ENCODE results near the gene RAD51C.
A peak's percentile ranks its signal among the peaks of the same experiment; 100 is the strongest.
"Not testable (repeated sequence)": the region's sequence is repeated elsewhere in the genome, so short reads cannot be mapped to it uniquely, and the experiment has no call there.

RAD51C gene

DNA sequence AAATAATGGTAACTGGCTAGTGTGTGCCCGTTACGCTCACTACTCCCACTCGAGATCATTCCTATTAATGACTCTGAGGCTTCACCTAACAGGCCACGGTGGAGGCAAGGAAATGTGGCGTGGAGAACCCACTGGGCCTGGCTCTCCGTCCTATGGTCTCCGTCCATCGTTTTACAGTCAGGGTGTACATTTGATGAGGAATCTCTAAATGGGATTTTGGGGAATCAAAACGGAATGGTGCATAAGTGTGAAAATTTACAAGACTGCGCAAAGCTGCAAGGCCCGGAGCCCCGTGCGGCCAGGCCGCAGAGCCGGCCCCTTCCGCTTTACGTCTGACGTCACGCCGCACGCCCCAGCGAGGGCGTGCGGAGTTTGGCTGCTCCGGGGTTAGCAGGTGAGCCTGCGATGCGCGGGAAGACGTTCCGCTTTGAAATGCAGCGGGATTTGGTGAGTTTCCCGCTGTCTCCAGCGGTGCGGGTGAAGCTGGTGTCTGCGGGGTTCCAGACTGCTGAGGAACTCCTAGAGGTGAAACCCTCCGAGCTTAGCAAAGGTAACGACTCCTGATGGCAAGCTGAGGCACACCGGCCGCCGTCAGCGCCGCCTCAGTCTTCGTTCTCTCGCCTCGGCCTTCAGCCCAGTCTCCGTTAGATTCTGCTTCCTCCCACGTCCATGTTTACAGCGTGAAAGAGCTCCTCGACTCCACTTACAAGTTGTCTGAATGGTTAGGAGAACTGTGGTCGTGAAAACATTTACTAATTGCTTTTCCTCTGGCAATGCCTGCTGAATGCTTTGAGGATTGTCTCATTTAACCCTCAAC lies at the start of gene RAD51C:
Gene RAD51C, plus strand, starts transcription at position 364 of the 817 bp plus-strand sequence. Its CDS starts 42 bp downstream, at position 406.
- H3K36me3 ChIP-seq (ENCODE audit: control insufficient read depth, insufficient read depth, low read length): no peaks in the 10 kb centered on the region
- H3K79me2 ChIP-seq: no peaks in the 10 kb centered on the region
- H3K4me2 ChIP-seq (ENCODE audit: low read length): peak within 1 kb of the TSS; percentile 61
- H3K4me1 ChIP-seq: no peaks in the 10 kb centered on the region
- H2AFZ ChIP-seq: peak within 1 kb of the TSS; percentile 98
- H3K27ac ChIP-seq: peak within 1 kb of the TSS; percentile 73
- peak within 1 kb of the TSS; percentile 67 for H3K4me3 ChIP-seq (ENCODE audit: low read depth, low read length)
- H3K9ac ChIP-seq: no peak within 1 kb of the TSS
- no peaks in the 10 kb centered on the region for H3K9me3 ChIP-seq (ENCODE audit: control insufficient read depth, low read length)
- TF ChIP-seq, protein P1, sequence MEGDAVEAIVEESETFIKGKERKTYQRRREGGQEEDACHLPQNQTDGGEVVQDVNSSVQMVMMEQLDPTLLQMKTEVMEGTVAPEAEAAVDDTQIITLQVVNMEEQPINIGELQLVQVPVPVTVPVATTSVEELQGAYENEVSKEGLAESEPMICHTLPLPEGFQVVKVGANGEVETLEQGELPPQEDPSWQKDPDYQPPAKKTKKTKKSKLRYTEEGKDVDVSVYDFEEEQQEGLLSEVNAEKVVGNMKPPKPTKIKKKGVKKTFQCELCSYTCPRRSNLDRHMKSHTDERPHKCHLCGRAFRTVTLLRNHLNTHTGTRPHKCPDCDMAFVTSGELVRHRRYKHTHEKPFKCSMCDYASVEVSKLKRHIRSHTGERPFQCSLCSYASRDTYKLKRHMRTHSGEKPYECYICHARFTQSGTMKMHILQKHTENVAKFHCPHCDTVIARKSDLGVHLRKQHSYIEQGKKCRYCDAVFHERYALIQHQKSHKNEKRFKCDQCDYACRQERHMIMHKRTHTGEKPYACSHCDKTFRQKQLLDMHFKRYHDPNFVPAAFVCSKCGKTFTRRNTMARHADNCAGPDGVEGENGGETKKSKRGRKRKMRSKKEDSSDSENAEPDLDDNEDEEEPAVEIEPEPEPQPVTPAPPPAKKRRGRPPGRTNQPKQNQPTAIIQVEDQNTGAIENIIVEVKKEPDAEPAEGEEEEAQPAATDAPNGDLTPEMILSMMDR (IDR thresholded peaks at IDR 0.05): no peak
- H3K27me3 ChIP-seq (ENCODE audit: control insufficient read depth, insufficient read depth, low read length): no peaks in the 10 kb centered on the region

DNA sequence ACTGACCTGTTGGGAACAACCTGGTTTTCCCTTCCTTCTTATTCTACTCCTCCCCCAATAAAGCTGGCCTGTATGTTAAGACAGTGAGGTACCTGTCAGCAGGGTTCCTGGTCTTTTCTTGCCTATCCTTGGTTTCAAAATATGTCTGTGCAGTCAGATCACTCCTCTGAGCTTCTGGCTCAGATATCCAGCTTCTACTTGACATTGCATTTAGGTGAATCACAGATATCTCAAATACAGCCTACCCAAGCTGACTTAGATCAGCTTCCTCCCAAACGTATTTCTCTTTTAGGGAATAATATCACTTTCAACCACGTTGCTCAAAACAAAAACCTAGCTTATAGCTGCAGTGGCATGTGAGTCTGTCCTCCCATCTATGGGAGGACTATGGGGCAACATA lies 49.3 kb upstream of the RAD51C start:
- H3K79me2 ChIP-seq: no peaks in the 10 kb centered on the region
- no peak overlapping the region for H3K27ac ChIP-seq
- H3K4me3 ChIP-seq (ENCODE audit: low read depth, low read length): no peak overlapping the region
- no peaks in the 10 kb centered on the region for H3K9me3 ChIP-seq (ENCODE audit: control insufficient read depth, low read length)
- H3K36me3 ChIP-seq (ENCODE audit: control insufficient read depth, insufficient read depth, low read length): no peaks in the 10 kb centered on the region
- H3K9ac ChIP-seq: no peak overlapping the region
- H3K4me2 ChIP-seq (ENCODE audit: low read length): no peak overlapping the region
- H3K27me3 ChIP-seq (ENCODE audit: control insufficient read depth, insufficient read depth, low read length): no peaks in the 10 kb centered on the region
- TF ChIP-seq, protein P1 (IDR thresholded peaks at IDR 0.05): no peak
- H2AFZ ChIP-seq: no peak overlapping the region
- no peaks in the 10 kb centered on the region for H3K4me1 ChIP-seq

DNA sequence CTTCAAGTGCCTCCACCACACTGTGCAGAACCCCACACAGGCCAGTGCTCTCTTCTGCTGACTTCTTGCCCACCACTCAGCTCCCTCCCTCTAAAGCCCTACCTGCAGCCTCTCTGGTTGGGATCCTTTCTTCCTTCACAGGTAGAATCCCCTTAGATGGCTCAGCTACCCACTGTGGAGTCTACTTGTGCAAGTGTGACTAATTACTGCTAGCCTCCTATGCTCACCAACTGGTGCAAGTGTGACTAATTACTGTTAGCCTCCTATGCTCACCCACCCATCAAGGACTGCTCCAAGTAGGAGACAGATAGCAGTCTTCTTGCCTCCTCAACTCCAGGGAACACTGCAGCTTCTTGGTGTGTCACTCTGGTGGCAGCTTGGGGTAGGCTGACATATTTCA lies 44.2 kb upstream of the RAD51C start:
- H3K27me3 ChIP-seq (ENCODE audit: control insufficient read depth, insufficient read depth, low read length): no peaks in the 10 kb centered on the region
- TF ChIP-seq, protein P1 (IDR thresholded peaks at IDR 0.05): no peak
- H3K27ac ChIP-seq: no peak overlapping the region
- no peak overlapping the region for H3K9ac ChIP-seq
- no peaks in the 10 kb centered on the region for H3K79me2 ChIP-seq
- no peak overlapping the region for H3K4me2 ChIP-seq (ENCODE audit: low read length)
- H3K36me3 ChIP-seq (ENCODE audit: control insufficient read depth, insufficient read depth, low read length): no peaks in the 10 kb centered on the region
- no peaks in the 10 kb centered on the region for H3K4me1 ChIP-seq
- H3K9me3 ChIP-seq (ENCODE audit: control insufficient read depth, low read length): no peaks in the 10 kb centered on the region
- no peak overlapping the region for H2AFZ ChIP-seq
- no peak overlapping the region for H3K4me3 ChIP-seq (ENCODE audit: low read depth, low read length)

DNA sequence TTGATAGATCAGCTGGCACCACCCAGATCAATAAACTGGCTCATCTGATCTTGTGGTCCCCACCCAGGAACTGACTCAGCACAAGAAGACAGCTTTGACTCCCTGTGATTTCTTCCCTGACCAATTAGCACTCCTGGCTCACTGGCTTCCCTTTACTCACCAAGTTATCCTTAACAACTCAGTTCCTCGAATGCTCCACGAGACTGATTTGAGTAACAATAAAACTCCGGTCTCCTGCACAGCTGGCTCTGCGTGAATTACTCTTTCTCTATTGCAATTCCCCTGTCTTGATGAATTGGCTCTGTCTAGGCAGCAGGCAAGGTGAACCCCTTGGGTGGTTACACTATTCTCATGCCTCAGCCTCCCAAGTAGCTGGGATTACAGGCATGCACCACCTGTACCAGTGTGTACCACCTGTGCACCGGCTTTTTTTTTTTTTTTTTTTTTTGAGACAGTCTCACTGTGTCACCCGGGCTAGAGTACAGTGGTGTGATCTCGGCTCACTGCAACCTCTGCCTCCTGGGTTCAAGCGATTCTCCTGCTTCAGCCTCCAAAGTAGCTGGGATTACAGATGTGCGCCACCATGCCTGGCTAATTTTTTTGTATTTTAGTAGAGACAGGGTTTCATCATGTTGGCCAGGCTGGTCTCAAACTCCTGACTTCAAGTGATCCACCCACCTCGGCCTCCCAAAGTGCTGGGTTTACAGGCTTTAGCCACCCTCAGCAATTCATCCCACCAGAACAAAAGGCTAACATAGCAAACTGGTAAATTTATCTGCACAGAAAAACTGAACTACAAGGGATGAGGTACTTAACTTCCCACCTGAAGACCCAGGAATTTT lies 34.2 kb upstream of the RAD51C start:
- not testable (repeated sequence) for H3K9ac ChIP-seq; H3K9me3 ChIP-seq (ENCODE audit: control insufficient read depth, low read length); H3K27ac ChIP-seq; H3K27me3 ChIP-seq (ENCODE audit: control insufficient read depth, insufficient read depth, low read length); H3K79me2 ChIP-seq; H3K36me3 ChIP-seq (ENCODE audit: control insufficient read depth, insufficient read depth, low read length); H3K4me1 ChIP-seq
- Histone ChIP-seq H3K4me3 (ENCODE audit: low read depth, low read length) (peak overlapping the region; percentile 60), H3K4me2 (ENCODE audit: low read length) (peak overlapping the region; percentile 83), H2AFZ (peak overlapping the region; percentile 80)
